Epidermal melanocyte (primary cell): Measurements from ENCODE around the gene GALNT7.

Experiments used
- DNase-seq: peaks from one replicate; pipeline ENCODE4 v3.0.0; 2011; ENCODE audit warnings: low spot score; ENCODE audit not compliant: insufficient read length

GALNT7 gene

DNA sequence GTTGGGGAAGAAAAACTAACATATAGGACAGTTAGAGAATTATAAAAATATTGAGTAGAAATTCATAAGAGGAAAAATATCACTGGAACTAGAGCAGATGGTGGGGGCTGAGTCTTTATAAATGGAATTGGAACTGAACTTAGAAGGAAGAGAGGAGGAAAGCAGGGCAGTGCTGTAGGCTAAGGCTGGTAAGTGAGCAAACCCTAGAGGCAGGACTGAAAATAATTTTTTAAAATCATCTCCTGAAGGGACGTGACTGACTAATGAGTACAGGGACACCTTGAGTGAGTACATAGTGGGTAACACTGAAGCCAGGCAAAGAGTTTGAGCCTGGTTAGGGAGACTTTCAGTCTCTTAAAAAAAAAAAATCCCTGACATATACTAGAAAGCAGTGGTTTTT is 63.3 kb downstream of the GALNT7 start:
- no peak for DNase-seq

DNA sequence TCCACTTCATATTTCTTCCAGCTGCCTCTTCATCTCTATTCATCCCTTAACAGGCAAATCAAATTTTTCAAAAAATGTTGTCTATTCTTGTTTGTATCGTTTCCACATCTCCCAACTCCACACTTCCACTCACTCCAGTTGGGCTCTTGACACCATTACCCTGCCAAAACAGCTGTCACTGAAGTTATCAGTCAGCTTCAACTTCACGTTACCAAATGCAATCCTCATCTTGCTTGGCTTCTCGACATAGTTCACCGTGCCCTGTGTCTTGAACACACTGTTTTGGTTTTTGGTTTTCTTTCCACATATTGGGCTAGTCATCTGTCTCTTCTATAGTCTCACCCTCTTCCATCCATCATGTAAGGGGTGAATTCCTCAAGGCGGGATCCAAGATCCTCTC is 65.2 kb downstream of the GALNT7 start:
- no peak for DNase-seq

DNA sequence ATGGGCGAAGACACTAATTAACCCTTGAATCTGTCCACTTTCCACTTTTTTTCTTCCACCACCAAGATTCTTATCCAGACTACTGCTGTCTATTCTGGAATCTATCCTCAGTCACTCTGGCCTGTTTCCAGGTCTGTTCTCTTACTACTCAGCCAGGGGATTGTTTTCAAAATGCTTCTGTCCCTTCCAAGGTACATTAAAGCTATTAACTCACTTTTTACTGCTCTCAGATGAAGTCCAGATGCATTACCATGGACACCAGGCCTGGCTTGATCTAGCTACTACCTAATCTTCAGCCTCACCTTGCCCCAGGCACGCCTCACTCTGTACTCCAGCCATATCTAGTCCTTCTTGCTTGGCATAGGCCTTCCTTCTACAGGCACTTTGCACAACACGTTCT is 66.4 kb downstream of the GALNT7 start:
- no peak for DNase-seq

DNA sequence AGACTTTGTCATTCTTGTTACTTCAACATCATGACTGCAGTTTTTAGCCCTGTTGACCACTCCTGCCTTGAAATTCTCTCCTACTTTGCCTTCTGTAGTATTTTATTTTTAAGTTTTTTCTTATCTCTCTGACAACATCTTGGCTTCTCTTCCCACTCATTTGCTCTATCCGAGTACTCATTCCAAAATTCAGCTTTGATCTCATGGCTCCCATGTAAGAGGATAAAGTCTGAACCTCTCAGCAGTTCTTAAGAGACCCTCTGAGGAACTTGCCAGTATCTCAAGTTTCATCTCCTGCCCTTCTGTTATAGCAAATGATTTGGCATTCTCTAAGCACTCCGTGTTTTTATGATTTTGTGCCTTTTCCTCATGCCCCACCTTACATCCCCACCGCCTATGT is 67.7 kb downstream of the GALNT7 start:
- DNase-seq, result no peak

DNA sequence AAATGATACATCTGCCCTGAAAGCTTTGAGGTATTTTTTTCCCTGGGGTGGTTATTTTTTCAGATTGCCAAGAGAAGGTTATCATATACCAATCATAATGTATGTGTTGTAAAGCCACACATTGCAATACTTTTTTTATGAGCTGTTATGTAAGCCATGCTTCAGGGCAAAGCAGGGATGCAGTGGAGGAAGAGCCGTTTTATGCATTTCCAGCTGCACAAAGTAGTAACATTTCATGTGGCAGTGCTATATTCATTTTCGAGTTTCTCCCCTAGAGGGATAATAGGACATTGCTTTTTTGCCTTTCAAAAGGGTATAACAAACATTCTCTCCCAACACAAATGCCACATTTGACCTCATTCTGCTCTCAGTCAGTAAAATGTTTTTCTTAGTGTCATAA is 68.5 kb downstream of the GALNT7 start:
- no peak for DNase-seq

DNA sequence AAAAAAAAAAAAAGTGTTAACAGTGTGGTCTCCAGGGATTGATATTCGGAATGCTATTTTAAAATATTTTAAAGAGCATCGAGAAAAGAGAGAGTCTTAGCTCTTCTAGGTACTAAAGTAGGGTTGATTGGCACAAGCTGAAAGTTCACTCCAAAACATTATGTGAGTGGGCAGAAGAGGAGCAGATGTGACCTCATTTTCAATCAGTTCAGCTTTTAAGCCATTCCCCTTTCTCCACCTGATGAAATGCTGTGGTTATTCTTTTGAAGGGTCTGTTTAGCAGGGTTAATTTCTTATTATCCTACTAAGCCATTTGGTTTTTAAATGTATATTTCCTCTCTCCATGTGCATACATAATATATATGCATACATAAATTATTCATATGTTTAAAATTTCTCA is 69.2 kb downstream of the GALNT7 start:
- no peak for DNase-seq

DNA sequence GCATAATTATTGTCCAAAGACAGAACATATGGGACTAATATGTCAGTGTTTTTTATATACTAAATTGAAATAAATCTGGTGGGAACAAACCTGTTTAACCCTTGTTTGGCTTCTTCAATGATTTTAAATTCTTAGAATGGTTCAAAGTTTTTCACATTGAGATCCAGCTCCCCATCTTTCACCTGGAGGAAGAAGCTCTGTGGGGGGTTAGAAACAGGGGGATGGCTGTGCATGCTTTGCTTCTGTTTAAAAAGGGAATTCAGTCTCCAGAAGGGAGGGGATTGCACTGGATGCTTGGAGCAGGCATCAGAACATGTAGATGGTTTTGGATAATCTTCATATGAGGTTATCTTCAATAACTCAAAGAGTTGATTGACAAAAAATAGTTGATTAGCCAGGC is 72.1 kb downstream of the GALNT7 start:
- DNase-seq, result no peak

DNA sequence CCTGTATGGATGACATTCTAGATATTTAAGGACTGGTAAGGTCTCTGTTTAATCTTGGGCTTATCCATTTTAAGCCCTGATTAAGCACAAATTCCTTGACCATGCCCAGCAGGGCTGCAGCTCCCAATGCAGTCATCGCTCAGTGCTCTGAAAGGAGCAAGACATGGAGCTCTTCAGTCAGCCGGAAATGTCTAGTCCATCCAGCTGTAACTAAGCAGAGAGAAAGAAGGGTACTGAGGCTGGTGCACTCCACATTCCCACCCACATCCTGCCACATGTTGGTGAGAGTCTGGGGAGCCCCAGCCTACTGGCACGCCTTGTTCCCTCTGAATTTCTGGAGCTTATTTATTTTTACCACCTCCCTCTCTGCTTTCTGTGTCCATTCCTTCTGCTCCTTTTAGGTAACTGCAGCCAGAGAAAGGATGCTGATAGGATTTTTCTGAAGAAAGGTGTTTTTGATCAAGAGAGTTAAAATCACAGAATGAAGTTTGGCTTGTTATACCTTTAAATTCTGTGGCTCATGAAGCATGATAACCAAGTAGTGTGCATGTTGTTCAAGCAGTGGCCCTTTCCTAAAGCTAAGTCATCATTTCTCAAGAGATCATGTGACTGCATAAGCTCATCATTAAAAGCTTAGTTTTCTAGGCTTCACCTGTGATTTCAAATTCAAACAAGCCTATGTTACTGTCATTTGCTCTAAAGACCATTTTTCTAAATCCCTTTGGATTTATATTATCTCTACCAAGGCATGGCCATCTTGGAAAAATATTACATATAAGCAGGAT is 74.0 kb downstream of the GALNT7 start:
- DNase-seq, result no peak

DNA sequence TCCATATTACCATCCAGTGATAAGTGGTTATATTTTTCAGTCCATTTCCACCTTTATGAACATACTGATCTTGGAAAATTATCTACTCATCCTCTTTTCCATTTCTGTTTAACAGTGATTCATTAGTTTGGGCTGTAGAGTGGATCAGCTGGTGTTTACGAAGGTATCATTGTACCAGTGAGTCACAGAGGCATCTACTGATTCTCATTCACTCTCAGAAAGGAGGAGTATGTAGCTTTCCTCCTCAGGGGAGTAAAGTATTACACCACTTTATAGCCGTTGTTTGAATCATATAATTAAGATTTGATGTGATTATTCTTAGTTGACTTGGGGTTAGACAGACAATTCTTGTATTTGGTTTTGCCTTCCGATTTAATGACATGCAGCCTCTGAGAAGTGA is 74.7 kb downstream of the GALNT7 start:
- DNase-seq, result no peak

DNA sequence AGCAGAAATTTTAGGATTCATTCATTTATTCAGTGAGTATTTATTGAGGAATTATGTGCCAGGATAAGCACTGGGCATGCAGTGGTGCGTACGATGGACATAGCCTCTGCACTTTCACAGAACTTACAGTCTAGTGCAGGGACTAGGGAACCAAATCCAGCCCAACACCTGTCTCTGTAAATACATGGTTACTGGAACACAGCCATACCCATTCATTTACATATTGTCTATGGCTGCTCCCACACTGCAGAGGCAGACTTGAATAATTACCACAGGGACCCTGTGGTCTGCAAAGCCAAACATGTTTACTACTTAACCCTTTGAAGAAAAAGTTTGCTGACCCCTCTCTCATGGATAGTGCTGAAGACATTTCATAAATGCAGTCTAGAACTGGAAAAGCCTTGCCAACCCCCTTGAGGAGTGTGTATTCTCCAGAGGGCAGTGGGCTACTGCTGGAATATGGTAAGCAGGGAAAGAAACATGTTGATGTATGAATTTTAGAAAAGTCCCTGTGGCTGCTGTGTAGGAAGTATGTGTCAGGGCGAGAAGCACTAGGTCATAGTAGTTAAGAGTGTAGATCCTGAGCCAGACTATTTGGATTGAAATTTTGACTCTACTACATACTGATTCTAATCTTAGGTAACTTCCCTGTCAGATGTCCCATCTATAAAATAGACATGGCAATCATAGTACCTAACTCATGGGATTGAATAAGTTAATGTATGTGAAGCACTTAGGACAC is 75.5 kb downstream of the GALNT7 start:
- no peak for DNase-seq

DNA sequence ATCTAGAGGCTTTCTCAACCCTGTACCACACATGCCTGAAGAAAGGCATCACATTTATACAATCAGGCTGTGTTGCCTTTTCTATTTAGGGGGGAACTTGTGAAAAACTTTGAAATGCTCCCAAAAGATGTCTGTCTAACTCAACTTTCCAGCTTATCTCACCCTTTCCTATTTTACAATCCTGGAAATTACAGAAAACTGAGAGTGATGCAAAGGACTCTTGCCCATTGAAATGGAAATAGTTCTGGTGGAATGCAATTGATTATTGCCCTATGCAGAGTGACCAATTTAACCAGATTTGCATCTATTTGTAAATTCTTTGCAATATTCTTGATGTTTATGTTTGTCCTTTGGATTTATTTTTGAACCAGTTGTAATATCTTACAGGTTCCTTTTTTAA is 77.3 kb downstream of the GALNT7 start:
- no peak for DNase-seq

DNA sequence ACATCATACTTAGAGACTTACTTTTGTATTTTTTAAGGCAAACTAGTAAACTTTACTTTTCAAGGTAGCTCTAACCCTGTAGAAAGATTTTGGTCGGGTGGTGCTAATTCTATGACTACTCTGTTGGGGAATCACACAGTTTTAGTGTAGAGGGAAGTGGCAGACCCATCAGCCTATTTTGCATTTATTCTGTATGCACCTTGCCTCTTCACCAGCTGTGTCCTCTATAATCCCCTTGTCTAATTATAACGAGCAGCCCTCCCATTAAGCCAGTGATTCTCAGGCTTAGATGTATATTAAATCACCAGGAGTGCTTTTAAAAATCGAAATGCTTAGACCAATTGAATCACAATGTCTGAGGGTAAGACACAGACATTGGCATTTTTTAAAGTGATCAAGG is 78.1 kb downstream of the GALNT7 start:
- no peak for DNase-seq

DNA sequence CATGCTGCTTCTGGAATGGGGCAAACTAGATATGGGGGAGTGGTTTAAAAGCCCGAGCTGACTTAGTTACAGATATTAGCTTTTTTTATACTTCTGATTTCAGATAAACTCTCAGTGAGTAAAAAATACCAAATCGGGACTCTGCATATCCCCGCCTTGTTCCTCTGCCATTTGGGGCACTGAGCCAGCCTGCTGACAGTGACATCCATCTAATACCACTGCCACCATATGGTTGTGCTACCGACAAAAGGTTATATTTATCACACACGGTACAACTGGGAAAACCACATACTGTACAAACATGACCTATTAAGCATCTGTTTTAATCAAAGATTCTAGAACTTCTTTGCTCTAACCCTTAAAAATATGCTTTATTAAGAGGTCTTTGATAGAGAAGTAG is 78.7 kb downstream of the GALNT7 start:
- DNase-seq, result no peak

DNA sequence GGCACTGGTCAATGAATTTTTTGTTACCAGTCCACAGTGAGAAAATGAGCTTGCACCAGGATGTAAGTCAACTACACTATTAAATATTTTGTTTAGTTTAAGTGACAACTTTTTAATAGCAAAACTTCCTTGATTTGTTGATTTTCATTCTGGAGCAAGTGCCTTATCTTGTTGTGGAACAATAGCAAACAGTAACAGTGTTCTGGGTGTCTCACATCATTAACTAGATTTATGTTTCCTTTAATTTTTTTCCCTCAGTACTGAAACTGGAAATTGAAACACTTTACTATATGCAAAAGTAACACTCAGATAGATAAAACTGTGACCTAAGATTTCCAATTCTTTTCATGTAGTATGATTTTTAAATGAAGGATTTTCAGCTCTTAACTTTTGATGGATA is 80.1 kb downstream of the GALNT7 start:
- no peak for DNase-seq

DNA sequence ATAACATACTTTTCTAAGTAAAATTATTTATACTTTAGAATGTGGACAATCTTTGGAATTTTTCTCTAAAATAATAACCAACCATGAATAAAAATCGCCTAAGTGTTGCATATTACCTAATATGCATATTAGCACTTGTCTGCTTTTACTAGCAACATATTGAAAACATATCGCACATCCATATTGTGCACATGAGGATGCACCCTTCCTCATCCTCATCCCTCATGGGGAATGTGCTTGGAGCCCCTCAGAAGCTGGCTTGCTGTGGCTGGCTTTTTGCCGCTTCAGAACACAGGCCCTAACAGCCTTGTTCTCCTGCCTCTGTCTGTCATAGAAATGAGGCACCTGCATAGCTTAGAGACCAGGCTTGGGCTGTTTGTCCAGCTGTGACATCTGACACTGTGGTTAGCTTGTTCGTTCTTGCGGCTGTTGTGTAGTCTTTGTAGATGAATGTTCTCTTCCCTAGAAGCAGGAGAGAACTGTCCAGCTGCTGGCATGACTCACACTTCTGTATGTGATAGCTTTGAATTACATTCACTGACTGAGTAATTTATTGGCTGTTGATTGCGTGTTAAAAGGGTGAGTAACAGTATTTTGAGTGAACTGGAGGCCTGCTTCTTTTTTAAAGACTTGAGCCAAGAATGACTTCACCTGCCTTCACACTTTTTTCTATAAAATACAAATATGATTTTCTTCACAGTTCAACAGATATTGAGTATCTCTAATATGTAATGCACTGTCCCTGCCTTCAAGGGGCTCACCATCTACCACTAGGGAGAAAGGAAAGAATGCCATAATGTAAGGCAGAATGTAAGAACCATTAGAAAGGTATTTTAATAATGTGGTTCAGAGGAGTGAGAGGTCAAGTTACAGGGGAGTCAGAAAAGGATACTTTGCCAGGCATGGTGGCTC is 83.7 kb downstream of the GALNT7 start:
- no peak for DNase-seq

DNA sequence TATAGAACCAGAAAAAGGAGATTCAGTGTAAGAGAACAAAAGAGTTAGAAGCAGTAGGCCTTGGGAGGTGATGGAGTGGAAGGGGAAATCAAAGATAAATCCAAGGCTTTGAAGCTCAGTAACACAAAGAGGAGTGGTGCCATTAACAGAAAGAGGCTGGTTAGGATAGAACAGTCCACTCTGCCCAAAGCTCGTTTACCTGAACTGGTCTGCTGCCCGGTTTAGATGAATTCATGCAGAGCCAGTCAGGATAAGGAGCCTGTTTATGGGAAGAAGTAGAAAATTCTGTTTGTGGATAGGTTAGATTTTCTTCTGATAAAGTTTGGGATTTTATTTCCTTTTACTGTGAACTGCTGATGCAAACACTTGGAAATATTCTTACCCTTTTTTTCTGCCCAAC is 85.0 kb downstream of the GALNT7 start:
- DNase-seq, result no peak

DNA sequence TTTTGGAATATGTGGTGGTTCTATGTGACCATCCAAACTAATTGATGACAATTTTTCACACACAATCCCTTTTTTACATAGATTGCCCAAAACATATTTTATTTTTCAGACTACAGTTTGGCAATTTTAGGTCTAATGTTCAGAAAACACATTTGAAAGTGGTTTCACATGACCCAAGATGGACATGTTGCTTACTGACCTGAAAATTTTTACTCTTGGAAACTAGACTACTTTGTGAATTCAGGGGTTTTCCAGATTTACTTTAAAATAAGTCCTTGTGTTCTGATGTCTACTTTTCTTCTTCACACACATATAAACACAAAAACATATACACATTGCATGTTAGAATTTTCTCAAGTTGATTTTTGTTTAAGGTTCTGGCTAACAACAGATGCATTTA is 86.0 kb downstream of the GALNT7 start:
- DNase-seq, result no peak

DNA sequence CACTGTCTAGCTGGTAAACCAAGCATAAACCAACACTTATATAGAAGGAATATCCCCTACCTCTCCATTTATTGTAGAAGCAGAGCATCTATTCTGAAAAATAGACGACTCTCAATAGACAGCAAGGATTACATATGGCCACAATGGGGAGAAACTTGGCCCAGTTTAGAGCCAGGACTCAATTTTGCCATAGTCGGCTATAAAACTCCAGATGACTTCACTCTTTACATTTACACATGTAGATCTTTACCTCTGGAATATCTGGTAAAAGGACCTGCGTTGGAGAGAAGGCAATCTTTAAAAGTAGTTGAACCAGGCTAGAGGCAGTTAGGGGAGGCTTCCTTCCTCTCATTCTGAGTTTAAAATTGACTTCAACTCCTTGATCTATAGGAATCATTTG is 88.2 kb downstream of the GALNT7 start:
- no peak for DNase-seq

DNA sequence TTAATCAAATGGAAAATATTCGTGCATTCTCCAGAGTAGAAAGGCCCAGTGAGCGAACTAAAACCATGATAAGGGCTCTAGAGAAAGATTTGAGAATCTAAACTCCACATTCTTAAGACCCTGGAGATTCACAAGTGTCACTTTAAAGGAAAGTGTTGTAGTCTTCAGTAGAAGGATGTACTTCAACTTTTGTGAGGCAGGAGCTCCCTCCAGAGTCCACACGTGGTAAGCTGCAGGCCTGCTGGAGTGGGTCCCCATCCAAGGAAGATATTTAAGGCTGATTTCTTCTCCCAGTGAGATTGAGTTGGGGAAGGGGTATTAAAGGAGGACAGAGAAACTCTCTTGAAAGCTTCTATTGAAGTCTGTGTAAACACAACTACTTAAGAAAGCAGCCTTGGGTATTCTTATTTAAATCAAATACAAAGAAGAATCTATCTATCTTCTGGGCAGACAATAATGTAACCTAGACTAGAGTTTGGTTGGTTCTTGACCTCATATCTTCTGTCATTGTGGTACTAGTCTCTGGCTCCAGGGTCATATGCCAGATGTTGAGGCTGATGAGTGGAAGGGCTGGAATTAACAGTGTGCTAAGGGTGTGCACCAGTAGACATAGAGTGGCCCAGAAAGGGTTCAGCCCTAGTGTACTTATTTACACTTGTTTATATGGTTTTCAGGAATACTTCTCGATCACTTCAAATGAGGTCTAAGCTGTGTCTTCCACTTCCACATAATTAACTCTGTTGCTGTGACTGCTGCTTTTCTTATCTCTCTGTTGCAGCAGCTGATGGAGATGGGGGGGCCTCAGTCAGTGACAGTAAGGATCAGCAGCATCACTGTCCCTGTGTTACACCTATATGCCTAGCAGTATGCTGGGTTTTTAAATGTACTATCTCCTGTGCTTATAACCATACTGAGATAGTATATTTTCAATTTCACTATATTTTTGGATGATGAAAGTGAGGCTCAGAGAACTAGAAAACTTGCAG is 89.4 kb downstream of the GALNT7 start:
- DNase-seq, result peak; percentile 43

DNA sequence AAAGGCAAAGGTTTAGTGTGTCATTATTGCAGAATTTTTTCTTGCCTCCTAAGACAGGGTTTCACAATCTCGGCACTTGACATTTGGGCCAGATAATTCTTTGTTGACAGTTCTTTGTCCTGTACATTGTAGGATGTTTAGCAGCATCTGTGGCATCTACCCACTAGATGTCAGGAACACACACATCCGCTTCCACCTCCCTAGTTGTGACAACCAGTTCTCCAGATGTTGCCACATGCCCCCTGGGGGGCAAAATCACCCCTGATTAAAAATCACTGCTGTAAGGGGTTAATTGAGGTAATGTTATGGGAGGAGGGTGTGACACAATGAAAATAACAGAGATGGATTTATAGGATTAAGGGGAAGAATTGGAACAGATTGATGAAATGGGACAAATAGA is 90.3 kb downstream of the GALNT7 start:
- no peak for DNase-seq

DNA sequence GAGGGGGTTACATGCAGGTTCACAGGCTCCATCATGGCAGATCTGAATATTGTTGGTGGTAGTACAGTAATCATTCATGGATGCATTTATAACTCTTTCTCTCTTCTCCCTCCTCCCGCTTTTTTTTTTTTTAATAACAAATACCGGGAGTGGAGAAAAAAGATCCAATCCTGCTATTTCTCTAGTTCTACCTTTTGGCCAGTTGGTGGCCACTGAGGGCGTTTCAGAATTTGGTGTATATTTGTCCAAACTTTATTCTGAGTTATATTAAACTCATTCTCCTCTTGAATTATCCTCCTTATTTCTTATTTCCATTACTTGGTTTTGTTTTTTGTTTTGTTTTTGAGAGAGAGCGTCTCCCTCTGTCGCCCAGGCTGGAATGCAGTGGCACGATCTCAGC is 90.7 kb downstream of the GALNT7 start:
- no peak for DNase-seq
